Keratinocyte (primary cell): Measurements from ENCODE around the gene WNT7B. TPM values are rescaled to one million over a fixed set of nuclear protein-coding genes. Genes with fewer than 3 reads are reported as not detected.

ENCODE experiments used
- DNase-seq: peaks from one replicate; pipeline ENCODE4 v3.0.0-alpha.2; 2011; ENCODE audit warnings: low read depth, missing footprints, low spot score
- FAIRE-seq: peaks from 2 replicates; lab custom pipeline; 2011; peaks lifted over from hg19 to GRCh38; lab: Jason Lieb, UNC
- H2AFZ ChIP-seq: 2 replicates; pipeline ENCODE4 v1.6.0; 2012; ENCODE audit warnings: low read length, control low read depth, inconsistent platforms; ENCODE audit not compliant: control insufficient read depth
- H3K27ac ChIP-seq: 2 replicates; pipeline ENCODE4 v1.5.1; 2011; ENCODE audit warnings: low read length; ENCODE audit not compliant: control insufficient read depth, insufficient read depth
- H3K27me3 ChIP-seq: 3 replicates; pipeline ENCODE4 v1.6.0; 2011; ENCODE audit warnings: low read length; ENCODE audit not compliant: control insufficient read depth, insufficient read depth; ENCODE audit errors: extremely low read depth
- H3K36me3 ChIP-seq, 2 experiments: 2 replicates in 1 of 2; 3 replicates in 1 of 2; pipeline ENCODE4 v1.5.1; 2011; ENCODE audit warnings: low read length in 2 of 2, mild to moderate bottlenecking in 1 of 2; ENCODE audit not compliant: control insufficient read depth in 2 of 2, insufficient read depth in 2 of 2; ENCODE audit errors: extremely low read depth in 1 of 2
- H3K4me1 ChIP-seq: 3 replicates; pipeline ENCODE4 v1.5.1; 2011; ENCODE audit warnings: low read length; ENCODE audit not compliant: control insufficient read depth, insufficient read depth; ENCODE audit errors: extremely low read depth
- H3K4me2 ChIP-seq: 3 replicates; pipeline ENCODE4 v1.6.0; 2011; ENCODE audit warnings: low read depth, low read length; ENCODE audit not compliant: control insufficient read depth, insufficient read depth; ENCODE audit errors: extremely low read depth
- H3K4me3 ChIP-seq, 3 experiments: fragments of 200-600 bp in 1 of 3; sonication (generic) in 1 of 3; 2 replicates in 2 of 3; 3 replicates in 1 of 3; pipeline ENCODE4 v1.5.1; 2011 to 2016; ENCODE audit warnings: low read length in 3 of 3, mild to moderate bottlenecking in 3 of 3, control low read depth in 2 of 3, inconsistent platforms in 1 of 3, low read depth in 1 of 3, mixed read lengths in 1 of 3, mixed run types in 1 of 3, moderate library complexity in 1 of 3; ENCODE audit not compliant: control insufficient read depth in 2 of 3, insufficient read depth in 2 of 3; ENCODE audit errors: extremely low read depth in 1 of 3
- H3K79me2 ChIP-seq: 2 replicates; pipeline ENCODE4 v1.6.0; 2012; ENCODE audit warnings: low read length; ENCODE audit not compliant: control insufficient read depth, insufficient read depth
- H3K9ac ChIP-seq: 3 replicates; pipeline ENCODE4 v1.6.0; 2011; ENCODE audit warnings: low read length; ENCODE audit not compliant: control insufficient read depth, insufficient read depth; ENCODE audit errors: extremely low read depth
- H3K9me1 ChIP-seq: 3 replicates; pipeline ENCODE4 v1.6.0; 2011; ENCODE audit warnings: low read length; ENCODE audit not compliant: control insufficient read depth, insufficient read depth; ENCODE audit errors: extremely low read depth
- H3K9me3 ChIP-seq: 2 replicates; pipeline ENCODE4 v1.5.1; 2012; ENCODE audit warnings: low read depth, low read length; ENCODE audit not compliant: control insufficient read depth
- H4K20me1 ChIP-seq: 3 replicates; pipeline ENCODE4 v1.6.0; 2011; ENCODE audit warnings: low read length; ENCODE audit not compliant: control insufficient read depth, insufficient read depth; ENCODE audit errors: extremely low read depth
- EZH2 ChIP-seq: IDR thresholded peaks from one replicate; pipeline ENCODE4 v1.6.1; 2012; ENCODE audit warnings: inconsistent platforms, mild to moderate bottlenecking, low read length, moderate library complexity
- dilution Hi-C: fragments of 300-500 bp; cut with MboI; formaldehyde crosslinking; loops from one replicate; pipeline ENCODE4 v1.7.0; 2020; ENCODE audit warnings: low sequenced_read_pairs; ENCODE audit not compliant: extremely low pct_ligation_motif_present
- polyA plus RNA-seq, 5 experiments: library from polyadenylated mRNA; depleted of rRNA in 3 of 5; stranded (reverse) in 3 of 5; stranded (forward) in 1 of 5; unstranded in 1 of 5; fragments of >200 nt; gene quantifications; 1 replicate in 1 of 5; 2 replicates in 3 of 5; 3 replicates in 1 of 5; pipeline versions ENCODE4 v1.2.1 to v1.2.3, GENCODE V29; 2011 to 2012; ENCODE audit warnings: missing spikeins in 2 of 5, low read depth in 1 of 5, low replicate concordance in 1 of 5
- TF ChIP-seq, protein P1 (sequence below), 3 experiments: IDR thresholded peaks in 1 of 3; conservative IDR thresholded peaks in 1 of 3; optimal IDR thresholded peaks in 1 of 3; 2 replicates in 2 of 3; 3 replicates in 1 of 3; pipeline versions ENCODE3 to v1.5.1; 2011; ENCODE audit warnings: low read length in 3 of 3, mild to moderate bottlenecking in 3 of 3, moderate library complexity in 2 of 3, control low read depth in 1 of 3, inconsistent platforms in 1 of 3; ENCODE audit not compliant: insufficient read depth in 2 of 3; ENCODE audit errors: extremely low read depth in 1 of 3

WNT7B gene
- polyA plus RNA-seq, 1 donor (not counting 4 experiments of a cell fraction or from before 2014, with no cell fraction given): 1.7 TPM

DNA sequence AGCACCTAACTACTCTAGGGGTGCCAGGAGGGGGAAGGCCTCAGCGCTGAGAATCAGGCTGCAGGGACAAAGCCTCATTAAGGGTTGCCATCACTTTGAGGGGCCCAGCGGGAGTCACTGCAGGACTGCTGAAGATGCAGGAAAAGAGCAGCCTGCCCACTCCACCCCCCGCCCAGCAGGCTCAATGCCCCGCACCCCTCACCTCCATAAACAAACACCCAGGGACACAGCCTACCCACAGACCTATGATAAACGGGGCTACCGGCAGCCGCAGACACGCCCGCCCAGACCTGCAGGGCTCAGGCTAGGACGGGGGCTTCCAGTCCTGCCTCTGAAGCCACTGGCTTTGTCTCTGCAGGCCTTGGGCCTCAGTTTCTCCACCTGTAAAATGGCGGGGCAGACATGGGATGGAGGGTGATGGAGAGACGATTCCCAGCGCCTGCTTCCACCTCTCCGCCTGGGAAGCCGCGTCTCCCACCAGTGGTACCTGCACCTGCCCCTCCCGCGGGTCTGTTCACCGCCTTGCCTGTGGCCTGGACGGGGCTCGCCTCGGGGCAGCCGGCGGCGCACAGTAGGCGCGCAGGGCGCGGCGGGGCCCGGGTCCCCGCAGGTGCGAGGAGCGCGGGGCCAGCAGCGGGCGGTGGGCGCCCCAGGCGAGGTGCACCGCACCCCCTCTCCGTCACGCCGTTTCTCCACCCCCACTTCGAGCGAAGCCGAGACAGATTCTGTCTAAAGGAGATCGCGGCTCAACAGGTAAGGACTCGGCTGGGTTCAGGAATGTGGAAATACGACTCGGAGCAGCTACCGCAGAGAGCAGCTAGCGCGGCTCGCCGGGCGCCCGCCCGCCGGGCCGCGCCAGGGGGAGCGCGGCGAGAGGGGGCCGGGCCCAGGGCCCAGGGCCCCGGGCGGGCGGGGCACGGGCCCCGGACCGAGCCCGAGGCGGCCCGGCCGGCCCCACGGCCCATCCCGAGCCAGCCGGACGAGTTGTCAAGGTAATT, 1.5 kb downstream of the WNT7B start:
- Histone ChIP-seq H4K20me1 (no peaks in the 10 kb centered on the region), H3K4me1 (peaks cover 27% of the 10 kb centered on the region), H3K36me3 (no peaks in the 10 kb centered on the region), H3K79me2 (no peaks in the 10 kb centered on the region), H3K9me3 (no peaks in the 10 kb centered on the region), H2AFZ (no peak overlapping the region), H3K4me2 (peak overlapping the region; percentile 59), H3K9me1 (peaks cover 4% of the 10 kb centered on the region), H3K27ac (no peak overlapping the region), H3K4me3 (peak overlapping the region; percentile 19 to 55 (median 51)), H3K9ac (peak overlapping the region; percentile 41), H3K27me3 (peaks cover 38% of the 10 kb centered on the region)
- no peak for TF ChIP-seq EZH2
- TF ChIP-seq, protein P1, sequence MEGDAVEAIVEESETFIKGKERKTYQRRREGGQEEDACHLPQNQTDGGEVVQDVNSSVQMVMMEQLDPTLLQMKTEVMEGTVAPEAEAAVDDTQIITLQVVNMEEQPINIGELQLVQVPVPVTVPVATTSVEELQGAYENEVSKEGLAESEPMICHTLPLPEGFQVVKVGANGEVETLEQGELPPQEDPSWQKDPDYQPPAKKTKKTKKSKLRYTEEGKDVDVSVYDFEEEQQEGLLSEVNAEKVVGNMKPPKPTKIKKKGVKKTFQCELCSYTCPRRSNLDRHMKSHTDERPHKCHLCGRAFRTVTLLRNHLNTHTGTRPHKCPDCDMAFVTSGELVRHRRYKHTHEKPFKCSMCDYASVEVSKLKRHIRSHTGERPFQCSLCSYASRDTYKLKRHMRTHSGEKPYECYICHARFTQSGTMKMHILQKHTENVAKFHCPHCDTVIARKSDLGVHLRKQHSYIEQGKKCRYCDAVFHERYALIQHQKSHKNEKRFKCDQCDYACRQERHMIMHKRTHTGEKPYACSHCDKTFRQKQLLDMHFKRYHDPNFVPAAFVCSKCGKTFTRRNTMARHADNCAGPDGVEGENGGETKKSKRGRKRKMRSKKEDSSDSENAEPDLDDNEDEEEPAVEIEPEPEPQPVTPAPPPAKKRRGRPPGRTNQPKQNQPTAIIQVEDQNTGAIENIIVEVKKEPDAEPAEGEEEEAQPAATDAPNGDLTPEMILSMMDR (optimal IDR thresholded peaks at IDR 0.05 in 1 of 3, IDR thresholded peaks at IDR 0.05 in 1 of 3, conservative IDR thresholded peaks at IDR 0.05 in 1 of 3; ENCODE audit: extremely low read depth in 1 of 3, insufficient read depth in 2 of 3, low read length in 3 of 3): no peak
- dilution Hi-C loops: no loop called here
- DNase-seq (no peak), FAIRE-seq (peak; percentile 51)

DNA sequence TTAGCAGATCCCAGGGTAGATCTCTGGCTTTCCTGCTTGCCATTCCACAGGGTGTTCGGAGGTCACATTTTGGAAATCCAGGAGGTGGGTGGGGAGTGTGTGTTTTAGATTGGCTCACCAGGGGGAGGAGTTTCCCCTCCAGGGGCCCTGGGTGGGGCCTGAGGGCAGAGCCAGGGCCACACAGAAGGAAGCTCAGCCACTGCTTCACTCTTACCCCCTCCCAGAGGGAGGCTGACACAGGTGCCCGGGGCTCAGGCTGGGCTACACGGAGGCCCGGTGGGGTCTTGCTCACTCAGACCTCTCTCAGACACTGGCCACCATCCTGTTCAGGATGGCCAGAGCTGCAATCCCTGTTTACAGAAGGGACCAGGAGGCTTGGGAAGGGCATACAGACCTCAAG, 2.5 kb downstream of the WNT7B start:
- Histone ChIP-seq H3K9me1 (peaks cover 2% of the 10 kb centered on the region), H3K4me3 (no peak overlapping the region), H3K4me2 (peak overlapping the region; percentile 57), H3K9ac (peak overlapping the region; percentile 8), H3K36me3 (no peaks in the 10 kb centered on the region), H4K20me1 (no peaks in the 10 kb centered on the region), H3K27me3 (peaks cover 38% of the 10 kb centered on the region), H3K79me2 (no peaks in the 10 kb centered on the region), H2AFZ (no peak overlapping the region), H3K9me3 (no peaks in the 10 kb centered on the region), H3K4me1 (peaks cover 35% of the 10 kb centered on the region), H3K27ac (no peak overlapping the region)
- DNase-seq: no peak
- no peak for TF ChIP-seq EZH2
- dilution Hi-C loops: no loop called here
- FAIRE-seq: peak; percentile 20
